Heart right ventricle (tissue), 16 donors: ENCODE results near the gene MFRP. TPM values are rescaled to one million over a fixed set of nuclear protein-coding genes. Genes with fewer than 3 reads are reported as not detected.

Experiments
- ATAC-seq, 8 donors: fragments of 200-7000 bp; cut with Tn5 transposase; one replicate each; pipeline ENCODE4 v1.9.1; 2020; ENCODE audit warnings: mild to moderate bottlenecking in 8 of 8, moderate library complexity in 8 of 8, moderate number of reproducible peaks in 1 of 8
- DNase-seq, 2 donors: peaks; one replicate each; pipeline ENCODE4 v3.0.0-alpha.2; 2020
- H3K27ac ChIP-seq, 10 donors: fragments of 200-600 bp; sonication (generic) in 2 of 10; one replicate each; pipeline versions ENCODE4 v1.5.0 to v1.8.0; 2020 to 2022; ENCODE audit warnings: mild to moderate bottlenecking in 3 of 10
- H3K27me3 ChIP-seq, 7 donors: fragments of 200-600 bp; one replicate each; pipeline ENCODE4 v1.8.0; 2021 to 2022; ENCODE audit warnings: mild to moderate bottlenecking in 2 of 7
- H3K36me3 ChIP-seq, 9 donors: fragments of 200-600 bp; sonication (generic) in 1 of 9; one replicate each; pipeline versions ENCODE4 v1.5.0 to v1.8.0; 2020 to 2022; ENCODE audit warnings: mild to moderate bottlenecking in 2 of 9
- H3K4me1 ChIP-seq, 9 donors: fragments of 200-600 bp; sonication (generic) in 1 of 9; one replicate each; pipeline versions ENCODE4 v1.5.0 to v1.8.0; 2020 to 2022; ENCODE audit warnings: mild to moderate bottlenecking in 4 of 9
- H3K4me3 ChIP-seq, 10 donors: fragments of 200-600 bp; sonication (generic) in 2 of 10; one replicate each; pipeline versions ENCODE4 v1.5.0 to v1.8.0; 2020 to 2022; ENCODE audit warnings: mild to moderate bottlenecking in 7 of 10, moderate library complexity in 2 of 10
- H3K9me3 ChIP-seq, 11 donors: fragments of 200-600 bp in 10 of 11; sonication (generic) in 2 of 11; one replicate each; pipeline versions ENCODE4 v1.5.0 to v1.8.0; 2013 to 2022; ENCODE audit warnings: mild to moderate bottlenecking in 2 of 11, control low read depth in 1 of 11, moderate library complexity in 1 of 11
- WGBS, 2 donors: extraction: QIAGEN DNeasy Blood & Tissue Kit; methylation state at CpG; one replicate each; pipeline ENCODE4 v1.1.7; 2013; ENCODE audit warnings: inconsistent platforms in 1 of 2; 5-methylcytosine and 5-hydroxymethylcytosine counted together
- intact Hi-C, 10 donors: fragments of 100-400 bp; cut with DNase I; formaldehyde crosslinking; loops; one replicate each; pipeline versions ENCODE4 v1.11.1 to v1.14.2; 2022
- polyA plus RNA-seq, 2 donors: library from polyadenylated mRNA; stranded (reverse); fragments of 200-250 nt; gene quantifications; one replicate each; pipeline ENCODE4 v1.2.3, GENCODE V29; 2013
- total RNA-seq, 10 donors: library from RNA; stranded (reverse); fragmentation: NEBNext Ultra II Directional in 3 of 10; extraction: Animal tissue kit (Norgen Biotek cat#: 25700) in 3 of 10; gene quantifications; one replicate each; pipeline versions ENCODE4 v1.2.1 to v1.2.4, GENCODE V29; 2021 to 2023
- TF ChIP-seq, protein P1 (sequence below), 9 donors: fragments of 200-600 bp; sonication (generic) in 2 of 9; IDR thresholded peaks; one replicate each; pipeline versions ENCODE4 v1.5.0 to v1.8.0; 2021 to 2022; ENCODE audit warnings: antibody characterized with exemption in 9 of 9, mild to moderate bottlenecking in 5 of 9, moderate library complexity in 1 of 9
- donor health status: Arrhythmogenic right ventricular cardiomyopathy.
- donor health status: ischemic (EF 13 %, LVEDD 7.1; RV severe dilation, severe dysfunction).
- donor health status: healthy with polysubstance abuse.
- donor health status: DM: no; HTN: yes; CAD: no.
- donor health status: DM: no; HTN: no; CAD: no.
- donor health status: ischemic (EF 25% LVEDD 6.9; RV normal size, moderate dysfunction).
- donor health status: ischemic (EF 25% LVEDD 5.7; RV mildly dilated, moderate dysfunction).
- donor health status: healthy.
- donor health status: DM: yes; HTN: yes; CAD: no.
- donor health status: Ischemic cardiomyopathy.
- donor health status: ischemic (EF 35%, LVEDD 5.7; RV mildly dilated, moderate dysfunction).
- donor health status: nonischemic (EF 11% LVEDD 7.7; RV severe dilation, severe dysfunction).
- donor health status: DM: yes; HTN: yes; CAD: no.
- donor health status: PGD.
- donor health status: ischemic (EF 29% LVEDD 5.4; RV normal size, mild dysfunction).
- donor health status: nonischemic (EF 23%, LVEDD 6.1; RV moderate dilation, normal function).

The MFRP gene
- total and polyA plus RNA-seq, 12 donors, result 0.04 TPM; not detected in 11

DNA sequence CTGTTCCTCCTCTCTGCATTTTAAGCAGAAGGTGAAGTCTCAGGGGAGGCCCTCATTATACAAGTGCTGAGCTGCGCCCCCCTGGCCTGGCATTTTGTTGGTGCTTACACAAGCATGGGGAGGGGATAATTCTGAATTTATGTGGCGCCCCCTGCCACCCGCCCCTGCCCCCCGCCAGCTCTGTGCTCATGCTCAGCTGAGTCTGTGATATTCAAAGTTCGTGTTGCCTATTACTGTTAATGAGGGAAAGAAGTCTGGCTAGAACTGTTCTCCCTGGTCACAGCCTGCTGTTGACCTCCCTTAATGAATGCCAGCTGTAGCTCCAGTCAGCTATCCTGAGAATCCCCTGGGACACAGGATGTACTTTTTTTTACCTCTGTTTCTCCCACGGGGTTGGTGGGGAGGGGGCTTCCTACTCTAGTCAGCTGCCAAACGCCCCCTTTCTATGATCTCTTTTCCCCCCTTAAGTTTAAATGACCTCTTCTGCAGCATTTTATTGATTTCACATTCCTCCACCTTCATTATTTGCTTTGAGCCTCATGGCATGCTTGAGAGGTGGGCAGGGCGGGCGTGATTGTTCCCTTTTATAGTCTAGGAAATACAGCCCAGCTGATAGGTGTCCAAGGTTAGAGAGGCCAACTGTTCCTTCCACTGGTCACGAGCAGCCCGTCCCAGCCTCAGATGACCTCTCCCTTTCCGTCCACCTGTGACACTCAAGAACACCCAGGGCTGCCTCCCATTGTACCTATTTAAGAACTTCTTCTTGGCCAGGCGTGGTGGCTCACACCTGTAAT lies 22.8 kb upstream of the MFRP start:
- no peak for DNase-seq
- ATAC-seq, result peak in 3 of 8 donors; percentile 3 to 37 (median 15)
- TF ChIP-seq, protein P1, sequence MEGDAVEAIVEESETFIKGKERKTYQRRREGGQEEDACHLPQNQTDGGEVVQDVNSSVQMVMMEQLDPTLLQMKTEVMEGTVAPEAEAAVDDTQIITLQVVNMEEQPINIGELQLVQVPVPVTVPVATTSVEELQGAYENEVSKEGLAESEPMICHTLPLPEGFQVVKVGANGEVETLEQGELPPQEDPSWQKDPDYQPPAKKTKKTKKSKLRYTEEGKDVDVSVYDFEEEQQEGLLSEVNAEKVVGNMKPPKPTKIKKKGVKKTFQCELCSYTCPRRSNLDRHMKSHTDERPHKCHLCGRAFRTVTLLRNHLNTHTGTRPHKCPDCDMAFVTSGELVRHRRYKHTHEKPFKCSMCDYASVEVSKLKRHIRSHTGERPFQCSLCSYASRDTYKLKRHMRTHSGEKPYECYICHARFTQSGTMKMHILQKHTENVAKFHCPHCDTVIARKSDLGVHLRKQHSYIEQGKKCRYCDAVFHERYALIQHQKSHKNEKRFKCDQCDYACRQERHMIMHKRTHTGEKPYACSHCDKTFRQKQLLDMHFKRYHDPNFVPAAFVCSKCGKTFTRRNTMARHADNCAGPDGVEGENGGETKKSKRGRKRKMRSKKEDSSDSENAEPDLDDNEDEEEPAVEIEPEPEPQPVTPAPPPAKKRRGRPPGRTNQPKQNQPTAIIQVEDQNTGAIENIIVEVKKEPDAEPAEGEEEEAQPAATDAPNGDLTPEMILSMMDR (IDR thresholded peaks at IDR 0.05), result no peak
- Histone ChIP-seq H3K36me3 (no peaks in the 10 kb centered on the region), H3K9me3 (no peaks in the 10 kb centered on the region), H3K27ac (peak overlapping the region; percentile 79 to 98 (median 90)), H3K4me3 (peak overlapping the region in 8 of 10 donors; percentile 8 to 32 (median 22)), H3K27me3 (peaks cover 0 to 23% (median 0%) of the 10 kb centered on the region in 7 donors), H3K4me1 (peaks cover 32 to 100% (median 87%) of the 10 kb centered on the region in 9 donors)
- intact Hi-C loops, result no loop called here
- WGBS, 2 donors, result 46 to 61% methylated on average over 13 of the region's 13 CpGs

DNA sequence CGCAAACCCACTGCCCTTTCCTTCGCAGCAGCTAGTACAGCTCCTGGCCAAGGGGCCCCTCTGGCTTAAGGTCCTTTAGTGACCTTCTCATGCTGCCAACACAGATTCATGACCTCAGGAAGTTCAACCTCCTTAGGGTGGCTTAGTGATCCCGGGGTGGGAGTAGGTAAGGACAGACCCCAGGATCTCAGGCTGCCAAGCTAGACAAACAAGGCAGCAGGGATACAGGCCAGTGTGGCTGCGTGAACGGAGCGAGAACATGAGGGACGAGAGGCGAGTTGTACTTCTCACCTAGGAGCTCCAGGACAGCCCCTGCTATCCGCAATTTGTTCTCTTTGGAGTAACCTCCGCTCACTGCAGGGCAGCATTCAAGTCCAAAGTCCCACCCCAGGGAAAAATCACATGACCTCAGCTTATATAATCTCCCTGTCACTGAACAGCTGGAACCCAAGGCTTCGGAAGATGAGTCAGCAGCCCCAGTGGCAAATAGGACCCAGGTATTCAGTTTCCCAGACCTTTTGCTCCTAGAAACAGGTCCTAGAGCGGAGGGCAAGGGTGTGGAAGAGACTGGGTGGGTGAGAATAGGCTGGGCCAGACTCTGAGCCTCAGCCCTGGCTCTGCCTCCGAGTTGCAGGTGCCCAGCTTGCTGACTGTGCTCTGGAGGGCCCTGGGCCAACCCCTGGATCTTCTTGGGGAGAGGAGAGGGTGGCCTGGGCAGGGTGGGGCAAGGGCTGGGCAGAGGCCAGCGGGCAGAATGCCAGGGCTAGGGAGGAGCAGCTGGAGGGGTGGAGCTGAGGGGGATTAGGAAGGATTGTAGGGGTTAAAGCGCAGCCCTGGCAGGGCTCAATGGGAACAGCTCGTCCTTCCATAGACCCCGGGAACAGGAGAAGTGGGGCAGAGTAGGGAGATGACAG lies 21.9 kb upstream of the MFRP start:
- peak overlapping the region; percentile 79 to 98 (median 90) for H3K27ac ChIP-seq
- TF ChIP-seq, protein P1 (IDR thresholded peaks at IDR 0.05), result no peak
- no peaks in the 10 kb centered on the region for H3K36me3 ChIP-seq
- no peaks in the 10 kb centered on the region for H3K9me3 ChIP-seq
- H3K4me1 ChIP-seq, result peaks cover 33 to 97% (median 81%) of the 10 kb centered on the region in 9 donors
- H3K27me3 ChIP-seq, result peaks cover 0 to 31% (median 0%) of the 10 kb centered on the region in 7 donors
- H3K4me3 ChIP-seq, result peak overlapping the region in 8 of 10 donors; percentile 8 to 32 (median 22)
- DNase-seq, result peak; percentile 69 to 83
- intact Hi-C loops, result no loop called here
- WGBS, 2 donors, result 33 to 40% methylated on average over 17 of the region's 17 CpGs
- peak; percentile 11 to 54 (median 38) for ATAC-seq

DNA sequence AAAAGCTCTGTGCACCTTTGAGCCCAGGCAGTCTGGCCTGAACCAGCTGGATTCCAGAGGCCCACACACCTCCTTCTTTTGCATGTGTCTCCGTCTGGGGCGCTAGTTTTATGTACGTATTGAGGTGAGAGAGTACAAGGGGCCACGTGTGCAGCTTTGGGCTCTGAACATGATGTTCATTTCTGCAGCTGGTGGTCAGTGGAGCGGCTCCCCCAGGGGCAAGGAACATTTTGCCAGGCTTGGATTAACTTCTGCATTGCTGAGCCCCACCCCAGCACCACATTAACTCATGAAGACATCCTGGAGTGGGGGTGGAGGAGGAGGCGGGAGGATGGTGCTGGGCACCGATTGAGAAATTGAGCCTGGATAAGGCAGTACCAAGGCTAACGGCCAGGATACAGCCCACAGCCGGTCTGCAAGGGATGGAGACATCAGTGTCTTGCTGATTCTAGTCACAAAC lies 21.2 kb upstream of the MFRP start:
- intact Hi-C loops, result no loop called here

More for the DNA sequence above, 21.2 kb upstream of the MFRP start:
- Histone ChIP-seq H3K36me3 (no peaks in the 10 kb centered on the region), H3K9me3 (no peaks in the 10 kb centered on the region), H3K27me3 (peaks cover 0 to 38% (median 0%) of the 10 kb centered on the region in 7 donors), H3K4me3 (no peak overlapping the region), H3K27ac (peak overlapping the region; percentile 79 to 98 (median 90)), H3K4me1 (peaks cover 28 to 97% (median 80%) of the 10 kb centered on the region in 9 donors)
- DNase-seq, result no peak
- TF ChIP-seq, protein P1 (IDR thresholded peaks at IDR 0.05), result no peak
- 44 to 48% methylated on average over 9 of the region's 9 CpGs for WGBS, 2 donors
- ATAC-seq, result no peak
